Mammary epithelial cell (primary cell): ENCODE data around the gene NR4A2.

ENCODE experiments used
- CTCF ChIP-seq, 2 donors: IDR thresholded peaks in 1 of 2; conservative IDR thresholded peaks in 1 of 2; 2 replicates each; pipeline ENCODE4 v1.5.1; 2011 to 2012; ENCODE audit warnings: inconsistent platforms in 2 of 2, low read length in 2 of 2, mild to moderate bottlenecking in 2 of 2, control low read depth in 1 of 2, low read depth in 1 of 2; ENCODE audit not compliant: insufficient read depth in 1 of 2; ENCODE audit errors: extremely low read depth in 1 of 2
- EZH2 ChIP-seq: IDR thresholded peaks from 2 replicates; pipeline ENCODE4 v1.6.1; 2012; ENCODE audit warnings: low read length, inconsistent platforms, borderline replicate concordance

GRCh38 chr2:156322051-156322685, 10.4 kb downstream of the NR4A2 start:
- TF ChIP-seq CTCF (conservative IDR thresholded peaks at IDR 0.05 in 1 of 2, IDR thresholded peaks at IDR 0.05 in 1 of 2; ENCODE audit: extremely low read depth in 1 of 2, insufficient read depth in 1 of 2, low read depth in 1 of 2, low read length in 2 of 2) (no peak), EZH2 (no peak)
